CD4-positive, alpha-beta memory T cell (primary cell): ENCODE data around the gene THSD7B. TPM values are rescaled to one million over a fixed set of nuclear protein-coding genes. Genes with fewer than 3 reads are reported as not detected.
"Not testable (repeated sequence)": the region's sequence is repeated elsewhere in the genome, so short reads cannot be mapped to it uniquely, and the experiment has no call there.

Source experiments
- CTCF ChIA-PET: fragments of 350-600 bp; sonication (Branson Sonifier 250); formaldehyde crosslinking; loops from one replicate; lab custom pipeline; 2021; ENCODE audit warnings: inconsistent platforms; ENCODE audit not compliant: partially characterized antibody; lab: Charles Lee
- POLR2A ChIA-PET: fragments of 350-600 bp; sonication (Branson Sonifier 250); formaldehyde crosslinking; loops from one replicate; lab custom pipeline; 2021; ENCODE audit not compliant: partially characterized antibody; lab: Charles Lee
- DNase-seq, 5 donors: peaks; one replicate each; pipeline versions ENCODE4 v3.0.0 to v3.0.0-alpha.2; 2020 to 2022; ENCODE audit warnings: mixed read lengths in 1 of 5
- H3K27ac ChIP-seq: one replicate; pipeline ENCODE4 v1.7.0; 2013; ENCODE audit warnings: low read depth, low read length
- H3K27me3 ChIP-seq: 2 replicates; pipeline ENCODE4 v1.7.0; 2013; ENCODE audit warnings: mild to moderate bottlenecking, low read length, moderate library complexity; ENCODE audit not compliant: insufficient read depth
- H3K36me3 ChIP-seq: 2 replicates; pipeline ENCODE4 v1.7.0; 2013; ENCODE audit warnings: mild to moderate bottlenecking, low read length, moderate library complexity; ENCODE audit not compliant: insufficient read depth
- H3K4me1 ChIP-seq: 2 replicates; pipeline ENCODE4 v1.7.0; 2013; ENCODE audit warnings: mild to moderate bottlenecking, low read length, moderate library complexity; ENCODE audit not compliant: insufficient read depth
- H3K4me3 ChIP-seq, 2 donors: one replicate each; pipeline ENCODE4 v1.7.0; 2013; ENCODE audit warnings: low read length in 2 of 2, mild to moderate bottlenecking in 1 of 2
- H3K9me3 ChIP-seq, 2 donors: one replicate each; pipeline ENCODE4 v1.7.0; 2013; ENCODE audit warnings: low read length in 2 of 2, control low read depth in 1 of 2; ENCODE audit not compliant: control insufficient read depth in 1 of 2
- H3K27ac Mint-ChIP-seq, 7 donors: one replicate each; pipeline ENCODE4 v1.8.0; 2020 to 2021; ENCODE audit warnings: mixed read lengths in 7 of 7, mild to moderate bottlenecking in 6 of 7, inconsistent platforms in 3 of 7, moderate library complexity in 3 of 7
- H3K27me3 Mint-ChIP-seq, 2 donors: one replicate each; pipeline ENCODE4 v1.8.0; 2020 to 2021; ENCODE audit warnings: mixed read lengths in 2 of 2
- H3K36me3 Mint-ChIP-seq, 2 donors: one replicate each; pipeline ENCODE4 v1.8.0; 2020 to 2021; ENCODE audit warnings: mixed read lengths in 2 of 2, inconsistent platforms in 1 of 2, mild to moderate bottlenecking in 1 of 2
- H3K4me1 Mint-ChIP-seq, 4 donors: one replicate each; pipeline ENCODE4 v1.8.0; 2020 to 2021; ENCODE audit warnings: mixed read lengths in 4 of 4, mild to moderate bottlenecking in 1 of 4
- H3K4me3 Mint-ChIP-seq, 8 donors: one replicate each; pipeline ENCODE4 v1.8.0; 2020 to 2021; ENCODE audit warnings: mixed read lengths in 8 of 8, mild to moderate bottlenecking in 7 of 8, moderate library complexity in 6 of 8, inconsistent platforms in 3 of 8
- H3K9me3 Mint-ChIP-seq, 8 donors: one replicate each; pipeline ENCODE4 v1.8.0; 2020 to 2021; ENCODE audit warnings: mixed read lengths in 8 of 8, mild to moderate bottlenecking in 5 of 8, inconsistent platforms in 3 of 8, moderate library complexity in 1 of 8
- intact Hi-C: fragments of 100-400 bp; cut with micrococcal nuclease; formaldehyde crosslinking; loops from one replicate; pipeline ENCODE4 v1.15.1; 2023
- polyA plus RNA-seq, 2 donors: library from polyadenylated mRNA; unstranded; fragments of 300-500 nt; fragmentation: Illumina TruSeq; gene quantifications; one replicate each; pipeline ENCODE4 v1.2.3, GENCODE V29; 2021
- total RNA-seq, 2 experiments: library from RNA; stranded (reverse); gene quantifications; one replicate each; pipeline ENCODE4 v1.2.3, GENCODE V29; 2021

THSD7B gene
- total and polyA plus RNA-seq, 4 experiments from 2014 or later = not detected

DNA sequence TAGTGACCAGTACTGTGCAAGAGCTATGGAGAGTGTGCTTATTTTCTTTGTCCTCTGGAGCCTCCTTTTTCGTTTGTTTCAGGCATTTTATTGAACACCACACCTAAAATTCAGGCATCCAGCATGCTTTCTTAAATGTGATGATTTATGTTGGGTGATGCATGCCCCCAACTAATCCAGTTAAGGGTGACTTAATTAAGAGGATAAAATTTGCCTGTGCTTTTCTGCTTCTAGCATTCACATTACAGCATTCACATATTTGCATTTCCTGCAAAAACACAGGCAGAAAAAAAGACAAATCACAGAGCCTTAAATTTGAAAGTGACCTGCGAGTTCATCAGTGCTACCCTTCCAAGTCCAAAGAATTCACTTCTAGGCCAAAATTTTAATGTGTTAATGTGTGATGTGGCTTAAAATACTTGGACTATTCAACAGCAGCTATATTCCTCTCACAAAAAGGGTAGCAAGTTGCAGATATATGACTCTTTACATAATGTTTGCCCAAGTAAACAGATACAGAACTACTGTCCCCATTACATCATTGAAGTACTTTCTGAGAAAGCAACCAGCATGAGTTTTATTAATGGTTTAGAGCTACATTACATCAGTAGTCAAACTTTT, 286.5 kb downstream of the THSD7B start:
- H3K4me3 Mint-ChIP-seq = no peak overlapping the region
- H3K9me3 Mint-ChIP-seq = peaks cover 0 to 3% (median 0%) of the 10 kb centered on the region in 8 donors
- H3K27ac Mint-ChIP-seq = no peak overlapping the region
- no peaks in the 10 kb centered on the region for H3K4me1 Mint-ChIP-seq
- Histone ChIP-seq H3K27me3 (no peaks in the 10 kb centered on the region), H3K9me3 (no peaks in the 10 kb centered on the region), H3K36me3 (no peaks in the 10 kb centered on the region), H3K27ac (no peak overlapping the region), H3K4me1 (no peaks in the 10 kb centered on the region), H3K4me3 (no peak overlapping the region)
- no peaks in the 10 kb centered on the region for H3K27me3 Mint-ChIP-seq
- CTCF ChIA-PET = no interaction called here
- DNase-seq = no peak
- intact Hi-C loops = no loop called here
- H3K36me3 Mint-ChIP-seq = no peaks in the 10 kb centered on the region
- POLR2A ChIA-PET = no interaction called here

DNA sequence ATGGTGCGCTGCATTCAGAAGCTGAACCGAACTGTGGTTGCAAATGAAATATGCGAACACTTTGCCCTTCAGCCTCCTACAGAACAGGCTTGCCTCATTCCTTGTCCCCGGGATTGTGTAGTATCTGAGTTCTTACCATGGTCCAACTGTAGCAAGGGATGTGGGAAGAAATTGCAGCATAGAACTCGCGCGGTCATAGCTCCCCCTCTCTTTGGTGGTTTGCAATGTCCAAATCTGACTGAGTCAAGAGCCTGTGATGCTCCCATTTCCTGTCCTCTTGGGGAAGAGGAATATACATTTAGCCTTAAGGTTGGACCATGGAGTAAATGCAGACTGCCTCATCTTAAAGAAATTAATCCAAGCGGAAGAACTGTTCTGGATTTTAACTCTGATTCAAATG, 291.4 kb downstream of the THSD7B start:
- Mint-ChIP-seq H3K4me1 (no peaks in the 10 kb centered on the region), H3K36me3 (no peaks in the 10 kb centered on the region), H3K27me3 (no peaks in the 10 kb centered on the region), H3K9me3 (peaks cover 0 to 7% (median 0%) of the 10 kb centered on the region in 8 donors), H3K27ac (no peak overlapping the region), H3K4me3 (no peak overlapping the region)
- no peak for DNase-seq
- Histone ChIP-seq H3K27me3 (no peaks in the 10 kb centered on the region), H3K27ac (no peak overlapping the region), H3K4me1 (no peaks in the 10 kb centered on the region), H3K4me3 (no peak overlapping the region), H3K36me3 (no peaks in the 10 kb centered on the region), H3K9me3 (no peaks in the 10 kb centered on the region)
- CTCF ChIA-PET = no interaction called here
- intact Hi-C loops = no loop called here
- POLR2A ChIA-PET = no interaction called here

DNA sequence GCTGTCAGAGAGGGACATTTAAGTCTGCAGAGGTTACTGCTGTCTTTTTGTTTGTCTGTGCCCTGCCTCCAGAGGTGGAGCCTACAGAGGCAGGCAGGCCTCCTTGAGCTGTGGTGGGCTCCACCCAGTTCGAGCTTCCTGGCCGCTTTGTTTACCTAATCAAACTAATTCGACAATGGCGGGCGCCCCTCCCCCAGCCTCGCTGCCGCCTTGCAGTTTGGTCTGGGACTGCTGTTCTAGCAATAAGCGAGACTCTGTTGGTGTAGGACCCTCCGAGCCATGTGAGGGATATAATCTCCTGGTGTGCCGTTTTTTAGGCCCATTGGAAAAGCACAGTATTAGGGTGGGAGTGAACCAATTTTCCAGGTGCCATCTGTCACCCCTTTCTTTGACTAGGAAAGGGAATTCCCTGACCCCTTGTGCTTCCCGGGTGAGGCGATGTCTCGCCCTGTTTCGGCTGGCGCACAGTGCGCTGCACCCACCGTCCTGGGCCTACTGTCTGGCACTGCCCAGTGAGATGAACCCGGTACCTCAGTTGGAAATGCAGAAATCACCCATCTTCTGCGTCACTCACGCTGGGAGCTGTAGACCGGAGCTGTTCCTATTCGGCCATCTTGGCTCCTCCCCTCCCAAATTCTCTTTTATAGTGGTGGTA, 310.9 kb downstream of the THSD7B start:
- H3K27ac ChIP-seq, H3K27ac Mint-ChIP-seq, H3K4me3 Mint-ChIP-seq, intact Hi-C loops, DNase-seq, H3K36me3 ChIP-seq, CTCF ChIA-PET, H3K4me1 ChIP-seq, H3K36me3 Mint-ChIP-seq, H3K4me3 ChIP-seq, H3K9me3 ChIP-seq, H3K27me3 ChIP-seq, H3K4me1 Mint-ChIP-seq, H3K27me3 Mint-ChIP-seq, POLR2A ChIA-PET: not testable (repeated sequence)
- peaks cover 0 to 14% (median 4%) of the 10 kb centered on the region in 8 donors for H3K9me3 Mint-ChIP-seq

DNA sequence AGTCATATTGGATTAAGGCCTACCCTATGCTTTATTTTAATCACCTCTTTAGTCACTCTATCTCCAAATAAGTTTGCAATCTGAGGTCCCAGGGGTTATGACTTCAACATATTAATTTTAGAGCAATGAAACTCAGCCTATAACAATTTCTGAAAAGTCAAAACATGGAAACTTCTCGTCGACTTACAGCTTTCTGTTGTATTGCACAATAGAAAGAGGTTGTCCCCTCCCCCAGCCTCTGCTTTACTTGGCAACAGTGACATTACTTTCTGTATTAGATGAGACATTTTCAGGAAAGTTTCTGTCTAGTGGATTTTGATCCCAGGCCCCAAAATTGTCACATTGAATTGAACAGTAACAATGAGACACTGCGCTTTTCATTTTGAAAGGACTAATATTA, 326.4 kb downstream of the THSD7B start:
- H3K9me3 ChIP-seq = no peaks in the 10 kb centered on the region
- intact Hi-C loops = no loop called here
- no peaks in the 10 kb centered on the region for H3K36me3 ChIP-seq
- Mint-ChIP-seq H3K27ac (peak overlapping the region in 1 of 7 donors; percentile 69), H3K27me3 (no peaks in the 10 kb centered on the region), H3K36me3 (no peaks in the 10 kb centered on the region), H3K4me1 (no peaks in the 10 kb centered on the region), H3K4me3 (no peak overlapping the region), H3K9me3 (peaks cover 0 to 3% (median 0%) of the 10 kb centered on the region in 8 donors)
- H3K4me3 ChIP-seq = no peak overlapping the region
- no peak for DNase-seq
- CTCF ChIA-PET = no interaction called here
- POLR2A ChIA-PET = no interaction called here
- H3K4me1 ChIP-seq = no peaks in the 10 kb centered on the region
- H3K27me3 ChIP-seq = no peaks in the 10 kb centered on the region
- no peak overlapping the region for H3K27ac ChIP-seq

DNA sequence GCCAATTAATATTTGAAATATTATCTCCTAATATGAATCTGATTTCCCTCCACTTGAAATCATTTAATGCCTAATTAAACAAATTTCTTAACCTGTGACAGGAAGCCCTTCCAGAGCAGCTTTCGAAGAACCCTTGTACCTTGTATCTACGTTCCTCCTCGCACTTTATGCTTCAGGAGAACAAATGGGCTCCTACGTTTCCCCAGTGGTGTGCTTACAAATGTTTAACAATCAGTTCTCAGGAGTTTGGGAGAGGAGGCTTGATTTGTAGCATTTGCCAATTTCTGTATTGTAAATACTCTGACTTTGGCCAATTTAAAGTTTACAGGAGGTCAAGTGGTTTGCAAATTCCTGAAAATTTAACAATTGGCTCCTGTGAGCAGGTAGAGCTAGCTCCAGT, 327.8 kb downstream of the THSD7B start:
- CTCF ChIA-PET = no interaction called here

GRCh38 chr2:137096187-137096586, 330.8 kb downstream of the THSD7B start:
- Histone ChIP-seq H3K27me3 (no peaks in the 10 kb centered on the region), H3K27ac (no peak overlapping the region), H3K9me3 (no peaks in the 10 kb centered on the region), H3K4me1 (no peaks in the 10 kb centered on the region), H3K4me3 (no peak overlapping the region), H3K36me3 (no peaks in the 10 kb centered on the region)
- no peaks in the 10 kb centered on the region for H3K36me3 Mint-ChIP-seq
- ChIA-PET POLR2A (no interaction called here), CTCF (no interaction called here)
- H3K27ac Mint-ChIP-seq = no peak overlapping the region
- H3K9me3 Mint-ChIP-seq = peaks cover 0 to 3% (median 0%) of the 10 kb centered on the region in 8 donors
- no peak for DNase-seq
- H3K4me1 Mint-ChIP-seq = no peaks in the 10 kb centered on the region
- intact Hi-C loops = no loop called here
- no peaks in the 10 kb centered on the region for H3K27me3 Mint-ChIP-seq
- H3K4me3 Mint-ChIP-seq = no peak overlapping the region

More for the DNA sequence above, 327.8 kb downstream of the THSD7B start:
- no peaks in the 10 kb centered on the region for H3K9me3 ChIP-seq
- Mint-ChIP-seq H3K27me3 (no peaks in the 10 kb centered on the region), H3K9me3 (peaks cover 0 to 3% (median 0%) of the 10 kb centered on the region in 8 donors), H3K4me3 (no peak overlapping the region), H3K4me1 (no peaks in the 10 kb centered on the region), H3K36me3 (no peaks in the 10 kb centered on the region), H3K27ac (no peak overlapping the region)
- H3K4me1 ChIP-seq = no peaks in the 10 kb centered on the region
- H3K36me3 ChIP-seq = no peaks in the 10 kb centered on the region
- H3K27me3 ChIP-seq = no peaks in the 10 kb centered on the region
- no peak for DNase-seq
- no peak overlapping the region for H3K4me3 ChIP-seq
- POLR2A ChIA-PET = no interaction called here
- intact Hi-C loops = no loop called here
- no peak overlapping the region for H3K27ac ChIP-seq

DNA sequence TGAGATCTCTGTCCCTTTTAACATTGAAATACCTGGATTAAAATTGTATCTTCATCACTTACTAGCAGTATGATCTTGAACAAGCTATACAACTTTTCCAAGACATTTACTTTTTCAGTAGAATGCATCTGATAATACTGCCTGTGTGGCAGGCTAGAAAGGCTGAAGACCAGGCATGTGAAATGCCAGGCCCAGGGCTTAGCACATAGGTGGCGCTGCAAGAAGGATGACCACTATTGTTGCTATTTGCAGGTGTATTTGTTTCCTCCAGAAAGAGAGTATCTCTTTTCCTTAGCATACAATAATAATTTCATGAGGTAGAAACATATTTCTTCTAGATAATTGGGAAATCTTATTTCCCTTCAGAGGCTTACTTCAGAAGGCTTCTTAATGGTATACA, 331.3 kb downstream of the THSD7B start:
- H3K27me3 Mint-ChIP-seq = no peaks in the 10 kb centered on the region

More for the DNA sequence above, 331.3 kb downstream of the THSD7B start:
- Mint-ChIP-seq H3K9me3 (no peaks in the 10 kb centered on the region), H3K36me3 (no peaks in the 10 kb centered on the region), H3K27ac (no peak overlapping the region), H3K4me3 (no peak overlapping the region), H3K4me1 (no peaks in the 10 kb centered on the region)
- Histone ChIP-seq H3K27me3 (no peaks in the 10 kb centered on the region), H3K36me3 (no peaks in the 10 kb centered on the region), H3K27ac (no peak overlapping the region), H3K9me3 (no peaks in the 10 kb centered on the region), H3K4me3 (no peak overlapping the region), H3K4me1 (no peaks in the 10 kb centered on the region)
- DNase-seq = no peak
- ChIA-PET CTCF (no interaction called here), POLR2A (no interaction called here)
- intact Hi-C loops = no loop called here
